Endothelial cell of umbilical vein (primary cell): Measurements from ENCODE around the gene STK11IP. TPM values are rescaled to one million over a fixed set of nuclear protein-coding genes. Genes with fewer than 3 reads are reported as not detected.

Experiments
- BruUV-seq: library from RNA; stranded (reverse); fragments of 400-500 nt; replicated peaks from 2 replicates; lab custom pipeline; 2021; lab: Mats Ljungman, UMichigan
- CTCF ChIA-PET: fragments of 300-600, 350-600 bp; sonication (Branson Sonifier 250); formaldehyde crosslinking; loops from one replicate; lab custom pipeline; 2021; ENCODE audit warnings: antibody characterized with exemption, inconsistent platforms; lab: Charles Lee
- POLR2A ChIA-PET: fragments of 300-600, 350-600 bp; sonication (Branson Sonifier 250); formaldehyde crosslinking; loops from one replicate; lab custom pipeline; 2021; ENCODE audit warnings: antibody characterized with exemption, inconsistent platforms; lab: Charles Lee
- DNase-seq: peaks from one replicate; pipeline ENCODE4 v3.0.0-alpha.2; 2011; ENCODE audit warnings: low read depth, low spot score
- FAIRE-seq: peaks from 2 replicates; lab custom pipeline; 2011; peaks lifted over from hg19 to GRCh38; lab: Jason Lieb, UNC
- H2AFZ ChIP-seq: 2 replicates; pipeline ENCODE4 v1.6.0; 2012; ENCODE audit warnings: low read depth, low read length, control low read depth, inconsistent platforms
- H3K27ac ChIP-seq: 2 replicates; pipeline ENCODE4 v1.5.1; 2011; ENCODE audit warnings: low read depth, mild to moderate bottlenecking, control low read depth, low read length, moderate library complexity; ENCODE audit not compliant: insufficient read depth
- H3K27me3 ChIP-seq, 2 experiments: 2 replicates each; pipeline versions ENCODE4 v1.6.0 to v1.6.1; 2011; ENCODE audit warnings: low read length in 2 of 2, mixed read lengths in 1 of 2; ENCODE audit not compliant: control insufficient read depth in 2 of 2, insufficient read depth in 2 of 2
- H3K36me3 ChIP-seq, 2 experiments: 2 replicates in 1 of 2; 3 replicates in 1 of 2; pipeline ENCODE4 v1.5.1; 2011; ENCODE audit warnings: low read length in 2 of 2, mild to moderate bottlenecking in 1 of 2, moderate library complexity in 1 of 2; ENCODE audit not compliant: control insufficient read depth in 2 of 2, insufficient read depth in 2 of 2; ENCODE audit errors: extremely low read depth in 1 of 2
- H3K4me1 ChIP-seq: 3 replicates; pipeline ENCODE4 v1.5.1; 2011; ENCODE audit warnings: mild to moderate bottlenecking, low read length; ENCODE audit not compliant: control insufficient read depth, insufficient read depth; ENCODE audit errors: extremely low read depth
- H3K4me2 ChIP-seq: 2 replicates; pipeline ENCODE4 v1.6.1; 2011; ENCODE audit warnings: low read length, control low read depth, mixed read lengths; ENCODE audit not compliant: insufficient read depth
- H3K4me3 ChIP-seq, 3 experiments: fragments of 200-600 bp in 1 of 3; sonication (generic), shearing (Covaris generic) in 1 of 3; replicated peaks in 1 of 3; 2 replicates each; pipeline ENCODE4 v1.5.1; 2011 to 2016; ENCODE audit warnings: control low read depth in 3 of 3, low read length in 3 of 3, mild to moderate bottlenecking in 2 of 3, inconsistent platforms in 1 of 3, low read depth in 1 of 3, moderate library complexity in 1 of 3; ENCODE audit not compliant: insufficient read depth in 1 of 3
- H3K79me2 ChIP-seq: 2 replicates; pipeline ENCODE4 v1.6.0; 2012; ENCODE audit warnings: low read length, inconsistent platforms; ENCODE audit not compliant: control insufficient read depth, insufficient read depth
- H3K9ac ChIP-seq: replicated peaks from 2 replicates; pipeline ENCODE3; 2011; ENCODE audit warnings: low read length, control low read depth; ENCODE audit not compliant: insufficient read depth; ENCODE audit errors: extremely low read depth
- H3K9me1 ChIP-seq: replicated peaks from 3 replicates; pipeline ENCODE4 v1.6.0; 2011; ENCODE audit warnings: mild to moderate bottlenecking, low read length; ENCODE audit not compliant: control insufficient read depth, insufficient read depth; ENCODE audit errors: extremely low read depth
- H3K9me3 ChIP-seq: replicated peaks from 2 replicates; pipeline ENCODE4 v1.5.1; 2012; ENCODE audit warnings: low read length, inconsistent platforms; ENCODE audit not compliant: control insufficient read depth, insufficient read depth
- H4K20me1 ChIP-seq: replicated peaks from 2 replicates; pipeline ENCODE3; 2011; ENCODE audit warnings: mild to moderate bottlenecking, low read length; ENCODE audit not compliant: control insufficient read depth, insufficient read depth; ENCODE audit errors: extremely low read depth
- CTCF ChIP-seq, 2 donors: IDR thresholded peaks; 1 replicate in 1 of 2; 2 replicates in 1 of 2; pipeline ENCODE4 v1.5.1; 2011; ENCODE audit warnings: low read length in 2 of 2, mild to moderate bottlenecking in 2 of 2, moderate library complexity in 2 of 2, control low read depth in 1 of 2, inconsistent platforms in 1 of 2, low read depth in 1 of 2; ENCODE audit not compliant: insufficient read depth in 1 of 2; ENCODE audit errors: extremely low read depth in 1 of 2
- EZH2 ChIP-seq: IDR thresholded peaks from 2 replicates; pipeline ENCODE4 v1.6.1; 2012; ENCODE audit warnings: borderline replicate concordance, low read depth, mild to moderate bottlenecking, moderate library complexity, low read length, inconsistent platforms; ENCODE audit not compliant: severe bottlenecking
- FOS ChIP-seq: IDR thresholded peaks from 2 replicates; pipeline ENCODE4 v1.6.1; 2011; ENCODE audit warnings: mild to moderate bottlenecking, low read length, moderate library complexity, borderline replicate concordance; ENCODE audit not compliant: insufficient read depth
- GATA2 ChIP-seq: IDR thresholded peaks from 2 replicates; pipeline ENCODE4 v1.7.0; 2011; ENCODE audit warnings: low read depth, mild to moderate bottlenecking, moderate library complexity, mixed read lengths, low read length; ENCODE audit not compliant: insufficient read length, insufficient read depth
- JUN ChIP-seq: IDR thresholded peaks from 2 replicates; pipeline ENCODE4 v1.6.1; 2011; ENCODE audit warnings: borderline replicate concordance, low read depth; ENCODE audit not compliant: insufficient read length, insufficient read depth
- MAX ChIP-seq: IDR thresholded peaks from 2 replicates; pipeline ENCODE4 v1.6.1; 2011; ENCODE audit not compliant: insufficient read depth, insufficient read length
- MYC ChIP-seq: IDR thresholded peaks from one replicate; pipeline ENCODE4 v1.6.1; 2011; ENCODE audit warnings: mild to moderate bottlenecking, low read depth, low read length
- POLR2A ChIP-seq: IDR thresholded peaks from 2 replicates; pipeline ENCODE4 v1.6.1; 2012; ENCODE audit warnings: low read depth, mild to moderate bottlenecking, control low read depth, low read length
- POLR2AphosphoS5 ChIP-seq: IDR thresholded peaks from 2 replicates; pipeline ENCODE4 v1.6.1; 2012; ENCODE audit warnings: low read depth, mild to moderate bottlenecking, control low read depth, low read length, moderate library complexity; ENCODE audit not compliant: insufficient read depth
- dilution Hi-C: fragments of 300-500 bp; cut with MboI; formaldehyde crosslinking; loops from one replicate; pipeline ENCODE4 v1.15.0; 2019; ENCODE audit warnings: low sequenced_read_pairs; ENCODE audit not compliant: extremely low pct_ligation_motif_present
- intact Hi-C: fragments of 100-400 bp; cut with micrococcal nuclease; formaldehyde crosslinking; loops from one replicate; pipeline ENCODE4 v1.10.0; 2022
- polyA plus RNA-seq, 4 experiments: library from polyadenylated mRNA; depleted of rRNA in 3 of 4; stranded (reverse) in 3 of 4; unstranded in 1 of 4; fragments of >200 nt; gene quantifications; 2 replicates each; pipeline versions ENCODE4 v1.2.1 to v1.2.3, GENCODE V29; 2011 to 2012; ENCODE audit warnings: missing spikeins in 1 of 4
- total RNA-seq: library from RNA; stranded (reverse); gene quantifications from 2 replicates; pipeline ENCODE4 v1.2.3, GENCODE V29; 2021

The STK11IP gene
- total and polyA plus RNA-seq, 2 donors (not counting 3 experiments of a cell fraction or from before 2014, with no cell fraction given): 17.7 to 19.2 TPM

- no peak overlapping the region for H2AFZ ChIP-seq
- H3K9me3 ChIP-seq: no peaks in the 10 kb centered on the region
- H3K4me3 ChIP-seq: no peak overlapping the region
- dilution Hi-C loops: no loop called here
- no peaks in the 10 kb centered on the region for H4K20me1 ChIP-seq
- FAIRE-seq: no peak
- H3K4me1 ChIP-seq: no peaks in the 10 kb centered on the region
- no peak overlapping the region for H3K27ac ChIP-seq
- no peaks in the 10 kb centered on the region for H3K79me2 ChIP-seq
- no TSS peak for BruUV-seq
- ChIA-PET POLR2A (no interaction called here), CTCF (interaction anchor here (1.1 to 1.2 kb wide), 2 partner anchors 11 to 133 kb away, joined by 3 read pairs; a partner anchor contains a TSS)
- H3K4me2 ChIP-seq: no peak overlapping the region
- no peaks in the 10 kb centered on the region for H3K9me1 ChIP-seq
- H3K36me3 ChIP-seq: no peaks in the 10 kb centered on the region
- H3K27me3 ChIP-seq: peaks cover 7 to 14% of the 10 kb centered on the region in 2 experiments
- intact Hi-C loops: no loop called here
- TF ChIP-seq POLR2AphosphoS5 (no peak), FOS (no peak), EZH2 (no peak), MAX (no peak), JUN (no peak), GATA2 (no peak), MYC (no peak), POLR2A (no peak), CTCF (IDR thresholded peaks at IDR 0.05; ENCODE audit: extremely low read depth in 1 of 2, insufficient read depth in 1 of 2, low read depth in 1 of 2, low read length in 2 of 2) (no peak)
- H3K9ac ChIP-seq: no peak overlapping the region
- DNase-seq: no peak
Observed at GRCh38 chr2:219628235-219628985, 30.8 kb downstream of the STK11IP start.
